Fibroblast of the aortic adventitia (primary cell): ENCODE measurements around the gene DNAJB8. TPM values are rescaled to one million over a fixed set of nuclear protein-coding genes. Genes with fewer than 3 reads are reported as not detected.

Source experiments
- DNase-seq: peaks from one replicate; pipeline ENCODE4 v3.0.0-alpha.2; 2010; ENCODE audit warnings: low read depth
- H3K4me3 ChIP-seq: 2 replicates; pipeline ENCODE4 v1.5.1; 2011; ENCODE audit warnings: low read depth, mild to moderate bottlenecking, control low read depth, low read length, moderate library complexity
- CTCF ChIP-seq: IDR thresholded peaks from 2 replicates; pipeline ENCODE4 v1.5.1; 2011; ENCODE audit warnings: mild to moderate bottlenecking, low read length, control low read depth, inconsistent platforms; ENCODE audit not compliant: insufficient read depth
- total RNA-seq: library from RNA; depleted of rRNA; stranded (reverse); fragments of >200 nt; gene quantifications from 2 replicates; pipeline ENCODE4 v1.2.3, GENCODE V29; 2012; ENCODE audit warnings: low replicate concordance

The DNAJB8 gene
- total RNA-seq, 1 donor = not detected

- no peak for TF ChIP-seq CTCF
- H3K4me3 ChIP-seq = no peak overlapping the region
- DNase-seq = no peak
Measured at GRCh38 chr3:128473737-128474136, 7.0 kb upstream of the DNAJB8 start.

- no peak for TF ChIP-seq CTCF
- DNase-seq = no peak
- no peak overlapping the region for H3K4me3 ChIP-seq
Measured at GRCh38 chr3:128473180-128473519, 6.5 kb upstream of the DNAJB8 start.

- no peak overlapping the region for H3K4me3 ChIP-seq
- TF ChIP-seq CTCF = no peak
- DNase-seq = no peak
Measured at GRCh38 chr3:128472449-128473179, 5.9 kb upstream of the DNAJB8 start.

- TF ChIP-seq CTCF = no peak
Measured at GRCh38 chr3:128471720-128472119, 5.0 kb upstream of the DNAJB8 start.

GRCh38 chr3:128471110-128471509, 4.4 kb upstream of the DNAJB8 start:
- no peak overlapping the region for H3K4me3 ChIP-seq
- no peak for DNase-seq
- no peak for TF ChIP-seq CTCF

More at GRCh38 chr3:128471720-128472119, 5.0 kb upstream of the DNAJB8 start:
- no peak for DNase-seq
- H3K4me3 ChIP-seq = no peak overlapping the region

GRCh38 chr3:128470134-128470899, 3.6 kb upstream of the DNAJB8 start:
- no peak overlapping the region for H3K4me3 ChIP-seq
- no peak for TF ChIP-seq CTCF
- no peak for DNase-seq
